K562 (cell line): Measurements from ENCODE around the gene HDLBP. TPM values are rescaled to one million over a fixed set of nuclear protein-coding genes. Genes with fewer than 3 reads are reported as not detected.

Experiments used
- ATAC-seq: fragments of 200-7000 bp; cut with Tn5 transposase; 3 replicates; pipeline ENCODE4 v1.9.1; 2020; ENCODE audit warnings: moderate library complexity
- BruUV-seq: library from RNA; stranded (reverse); fragments of 400-500 nt; replicated peaks from 2 replicates; lab custom pipeline; 2021; lab: Mats Ljungman, UMichigan
- CTCF ChIA-PET: fragments of 300-600 bp; formaldehyde crosslinking; extraction: SDS; loops from one replicate; lab custom pipeline; 2021; ENCODE audit warnings: low intra/inter-chr PET ratio; lab: Yijun Ruan, JAX
- POLR2A ChIA-PET: fragments of 300-600, 350-650 bp; sonication (Branson Sonifier 250); formaldehyde crosslinking; extraction: SDS; loops from one replicate; lab custom pipeline; 2021; ENCODE audit warnings: antibody characterized with exemption, inconsistent platforms; lab: Yijun Ruan, JAX
- DNase-seq, 4 experiments: peaks; one replicate each; pipeline versions ENCODE4 v3.0.0 to v3.0.0-alpha.2; 2011 to 2018; ENCODE audit warnings: low spot score in 3 of 4, mixed read lengths in 3 of 4; ENCODE audit errors: extremely low read depth in 1 of 4
- FAIRE-seq: peaks from 2 replicates; lab custom pipeline; 2011; peaks lifted over from hg19 to GRCh38; lab: Jason Lieb, UNC
- H2AFZ ChIP-seq: 2 replicates; pipeline ENCODE4 v1.6.0; 2011; ENCODE audit warnings: low read depth, low read length, control low read depth, inconsistent platforms
- H3K27ac ChIP-seq: fragments of 200-600 bp; 3 replicates; pipeline ENCODE4 v1.8.0; 2011; ENCODE audit warnings: low read depth, mild to moderate bottlenecking, control low read depth, inconsistent platforms, low read length, moderate library complexity, mixed read lengths; ENCODE audit errors: extremely low read depth
- H3K27me3 ChIP-seq, 2 experiments: fragments of 300-600 bp in 1 of 2; 2 replicates in 1 of 2; 3 replicates in 1 of 2; pipeline versions ENCODE4 v1.6.0 to v1.8.0; 2011; ENCODE audit warnings: inconsistent platforms in 2 of 2, low read length in 2 of 2, mild to moderate bottlenecking in 1 of 2, mixed read lengths in 1 of 2, moderate library complexity in 1 of 2; ENCODE audit not compliant: control insufficient read depth in 2 of 2, insufficient read depth in 2 of 2
- H3K36me3 ChIP-seq: fragments of 300-600 bp; 3 replicates; pipeline ENCODE4 v1.8.0; 2011; ENCODE audit warnings: mild to moderate bottlenecking, low read length, inconsistent platforms; ENCODE audit not compliant: control insufficient read depth, insufficient read depth
- H3K4me1 ChIP-seq, 2 experiments: fragments of 200-600 bp in 1 of 2; replicated peaks in 1 of 2; 2 replicates in 1 of 2; 3 replicates in 1 of 2; pipeline versions ENCODE4 v1.5.1 to v1.8.0; 2011; ENCODE audit warnings: inconsistent platforms in 2 of 2, low read length in 2 of 2, mild to moderate bottlenecking in 1 of 2, mixed read lengths in 1 of 2, moderate library complexity in 1 of 2; ENCODE audit not compliant: control insufficient read depth in 2 of 2, insufficient read depth in 2 of 2
- H3K4me2 ChIP-seq: 2 replicates; pipeline ENCODE4 v1.6.1; 2011; ENCODE audit warnings: low read length, control low read depth, inconsistent platforms, mixed read lengths; ENCODE audit not compliant: insufficient read depth
- H3K4me3 ChIP-seq: fragments of 200-600 bp; sonication (generic), shearing (Covaris generic); 2 replicates; pipeline ENCODE4 v1.5.1; 2016; ENCODE audit warnings: control low read depth, inconsistent platforms
- H3K79me2 ChIP-seq: fragments of 200-600 bp; 3 replicates; pipeline ENCODE4 v1.8.0; 2011; ENCODE audit warnings: low read length, inconsistent platforms; ENCODE audit not compliant: control insufficient read depth, insufficient read depth
- H3K9ac ChIP-seq, 2 experiments: 2 replicates each; pipeline versions ENCODE4 v1.6.0 to v1.6.1; 2011; ENCODE audit warnings: low read depth in 2 of 2, low read length in 2 of 2, control low read depth in 1 of 2, inconsistent platforms in 1 of 2, mild to moderate bottlenecking in 1 of 2, mixed read lengths in 1 of 2; ENCODE audit not compliant: insufficient read depth in 1 of 2
- H3K9me1 ChIP-seq: one replicate; pipeline ENCODE4 v1.6.0; 2011; ENCODE audit warnings: inconsistent platforms, mild to moderate bottlenecking, low read length, moderate library complexity; ENCODE audit not compliant: control insufficient read depth, insufficient read depth
- H3K9me3 ChIP-seq: replicated peaks from 2 replicates; pipeline ENCODE4 v1.5.1; 2011; ENCODE audit warnings: low read depth, low read length, inconsistent platforms; ENCODE audit not compliant: control insufficient read depth, insufficient read depth
- H4K20me1 ChIP-seq: replicated peaks from 2 replicates; pipeline ENCODE4 v1.6.1; 2011; ENCODE audit warnings: low read length, inconsistent platforms, mixed read lengths; ENCODE audit not compliant: control insufficient read depth, insufficient read depth
- GABPB2 ChIP-seq: fragments of 250-450 bp; sonication (Bioruptor Pico); conservative IDR thresholded peaks from 2 replicates; pipeline ENCODE4 v1.5.1; 2021; ENCODE audit warnings: mild to moderate bottlenecking
- L3MBTL2 ChIP-seq: fragments of 450-650 bp; IDR thresholded peaks from 2 replicates; pipeline ENCODE4 v1.6.1; 2016; ENCODE audit warnings: mild to moderate bottlenecking, moderate library complexity
- MAFK ChIP-seq: IDR thresholded peaks from 2 replicates; pipeline ENCODE4 v1.6.1; 2011; ENCODE audit warnings: low read length, improper control_type of control experiment
- MYBL2 ChIP-seq, 2 experiments: fragments of 450-650 bp in 1 of 2; sonication (generic) in 1 of 2; formaldehyde crosslinking in 1 of 2; IDR thresholded peaks; 2 replicates each; pipeline versions ENCODE4 v1.6.1 to v1.8.1; 2017 to 2022; ENCODE audit warnings: borderline replicate concordance in 1 of 2, inconsistent platforms in 1 of 2, low read depth in 1 of 2, mild to moderate bottlenecking in 1 of 2, missing genetic modification reagents in 1 of 2, moderate library complexity in 1 of 2
- NR2C1 ChIP-seq, 2 experiments: fragments of 450-650 bp; IDR thresholded peaks; 2 replicates each; pipeline ENCODE4 v1.6.1; 2017; ENCODE audit warnings: mild to moderate bottlenecking in 2 of 2, antibody characterized with exemption in 1 of 2, inconsistent platforms in 1 of 2, missing compliant biosample characterization in 1 of 2, missing genetic modification characterization in 1 of 2
- STAT5B ChIP-seq: fragments of 250-450 bp; sonication (Bioruptor Pico); IDR thresholded peaks from 2 replicates; pipeline ENCODE4 v1.8.0; 2021; ENCODE audit warnings: mild to moderate bottlenecking, inconsistent platforms
- ZNF778 ChIP-seq: fragments of 450-650 bp; formaldehyde crosslinking; IDR thresholded peaks from 2 replicates; pipeline ENCODE4 v1.4.0; 2020; ENCODE audit warnings: mild to moderate bottlenecking, moderate library complexity
- WGBS: fragments of 100-300 bp; shearing (Covaris generic); methylation state at CpG from one replicate; pipeline ENCODE4 v1.1.6; 2016; ENCODE audit warnings: low coverage, mixed read lengths; ENCODE audit not compliant: insufficient coverage; ENCODE audit errors: missing lambda C conversion rate; 5-methylcytosine and 5-hydroxymethylcytosine counted together
- in situ Hi-C: fragments of 300-500 bp; cut with MboI; formaldehyde crosslinking; loops from 4 replicates; pipeline ENCODE4 v1.15.0; 2018; ENCODE audit warnings: inconsistent platforms, mixed read lengths
- intact Hi-C: fragments of 100-400 bp; cut with micrococcal nuclease; formaldehyde crosslinking; loops from 2 replicates; pipeline ENCODE4 v1.14.2; 2022
- polyA plus RNA-seq, 8 experiments: library from polyadenylated mRNA; depleted of rRNA in 4 of 8; stranded (reverse) in 5 of 8; unstranded in 3 of 8; fragments of >200 nt; fragmentation: Nextera tagmentation in 2 of 8; fragmentation: Illumina TruSeq in 1 of 8; extraction: Ambion mirVana in 2 of 8; extraction: Trizol in 1 of 8; gene quantifications; 2 replicates each; pipeline versions ENCODE4 v1.2.1 to v1.2.3, GENCODE V29; 2011 to 2014; ENCODE audit warnings: inconsistent platforms in 1 of 8, missing spikeins in 1 of 8
- total RNA-seq, 7 experiments: library from RNA; depleted of rRNA in 6 of 7; stranded (reverse); fragments of >200 nt in 6 of 7; fragmentation: Illumina TruSeq in 2 of 7; extraction: Trizol in 2 of 7; gene quantifications; 2 replicates each; pipeline versions ENCODE4 v1.2.1 to v1.2.3, GENCODE V29; 2011 to 2021; ENCODE audit warnings: low replicate concordance in 1 of 7
- TF ChIP-seq, protein P1 (sequence below): fragments of 250-450 bp; sonication (Bioruptor Pico); IDR thresholded peaks from 2 replicates; pipeline ENCODE4 v1.5.0; 2021; ENCODE audit warnings: mild to moderate bottlenecking, moderate library complexity
- TF ChIP-seq, protein P2 (sequence below): sonication (generic); formaldehyde crosslinking; IDR thresholded peaks from 2 replicates; pipeline ENCODE4 v1.9.0; 2022; ENCODE audit warnings: mild to moderate bottlenecking, missing genetic modification reagents
- TF ChIP-seq, protein P3 (sequence below): fragments of 250-450 bp; sonication (Bioruptor Pico); IDR thresholded peaks from 2 replicates; pipeline ENCODE4 v1.5.0; 2021

HDLBP gene
- total and polyA plus RNA-seq, 9 of the 15 experiments (the other 6 are each of a cell fraction or from before 2014, with no cell fraction given) = 24.4 to 378 (median 146) TPM

DNA sequence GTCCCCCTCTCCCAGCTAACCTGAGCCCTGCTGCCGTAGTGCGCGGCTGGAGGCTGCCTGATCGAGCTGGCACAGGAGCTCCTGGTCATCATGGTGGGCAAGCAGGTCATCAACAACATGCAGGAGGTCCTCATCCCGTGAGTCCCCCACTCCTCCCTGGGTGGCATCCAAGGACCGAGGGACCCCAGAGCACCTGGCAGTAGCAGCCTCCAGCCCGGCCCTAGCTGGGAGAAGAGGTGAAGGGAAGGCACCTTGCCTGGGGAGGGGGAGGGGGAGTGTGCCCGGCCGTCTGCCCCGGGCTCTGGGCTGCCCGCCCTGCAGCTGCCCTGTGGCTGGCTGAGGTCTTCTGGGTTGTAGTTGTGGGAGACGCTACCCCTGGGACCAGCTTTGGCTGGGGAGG lies 100.7 kb downstream of the HDLBP start (continued):
- TF ChIP-seq NR2C1 (IDR thresholded peaks at IDR 0.05) (no peak), NR2C1 (tag; IDR thresholded peaks at IDR 0.05) (no peak), MYBL2 (IDR thresholded peaks at IDR 0.05; ENCODE audit: low read depth) (no peak), MYBL2 (CRISPR knock-in tag; IDR thresholded peaks at IDR 0.05; ENCODE audit: borderline replicate concordance) (no peak), ZNF778 (CRISPR knock-in tag) (no peak)
- TF ChIP-seq, protein P1, sequence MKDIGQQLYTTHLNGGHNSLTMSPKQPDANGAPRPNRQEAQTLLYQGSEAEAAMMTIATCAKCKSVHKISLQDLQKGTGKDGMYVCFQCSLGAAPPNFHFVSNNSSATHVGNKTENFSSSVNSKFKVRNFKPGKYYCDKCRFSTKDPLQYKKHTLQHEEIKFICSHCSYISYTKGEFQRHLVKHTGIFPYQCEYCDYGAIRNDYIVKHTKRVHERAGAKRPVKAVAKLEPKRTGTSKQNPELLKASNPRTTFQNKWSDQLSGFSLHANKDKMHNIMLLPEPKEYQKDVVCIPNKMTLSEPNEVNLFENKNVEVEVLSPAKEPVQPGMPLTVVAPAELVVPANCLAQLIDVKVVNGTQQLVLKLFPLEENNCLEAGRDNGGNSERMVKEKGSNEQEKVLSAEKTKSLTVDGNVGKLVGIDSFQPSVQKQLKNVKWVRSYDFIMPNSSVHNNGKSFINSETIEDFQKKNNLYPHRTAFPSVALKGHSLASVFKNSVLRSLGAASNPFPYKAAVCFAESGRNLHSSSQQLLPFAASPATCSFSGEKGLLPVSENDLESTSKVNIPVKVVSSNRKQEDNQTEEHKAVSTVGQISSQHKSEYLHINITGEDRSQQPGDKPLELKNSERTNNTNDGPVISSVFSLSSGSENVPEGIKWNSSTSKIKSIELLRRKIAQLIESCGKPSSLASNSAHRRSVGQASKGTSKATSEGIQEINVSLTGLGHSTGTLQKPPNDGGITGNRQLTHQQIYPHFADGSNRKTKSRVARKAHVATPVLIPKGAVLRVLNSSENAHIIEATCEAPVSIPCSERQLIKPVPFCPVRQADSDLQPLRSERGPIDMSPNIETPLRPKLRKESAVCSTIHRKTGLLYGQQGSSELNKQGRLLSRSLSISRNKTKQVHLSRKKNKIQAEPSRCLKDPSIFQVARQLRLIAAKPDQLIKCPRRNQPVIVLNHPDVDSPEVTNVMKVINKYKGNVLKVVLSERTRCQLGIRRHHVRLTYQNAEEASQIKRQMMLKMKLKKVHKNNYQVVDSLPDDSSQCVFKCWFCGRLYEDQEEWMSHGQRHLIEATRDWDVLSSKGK (CRISPR knock-in tag) = no peak
- TF ChIP-seq, all 486 proteins: peak for 0

DNA sequence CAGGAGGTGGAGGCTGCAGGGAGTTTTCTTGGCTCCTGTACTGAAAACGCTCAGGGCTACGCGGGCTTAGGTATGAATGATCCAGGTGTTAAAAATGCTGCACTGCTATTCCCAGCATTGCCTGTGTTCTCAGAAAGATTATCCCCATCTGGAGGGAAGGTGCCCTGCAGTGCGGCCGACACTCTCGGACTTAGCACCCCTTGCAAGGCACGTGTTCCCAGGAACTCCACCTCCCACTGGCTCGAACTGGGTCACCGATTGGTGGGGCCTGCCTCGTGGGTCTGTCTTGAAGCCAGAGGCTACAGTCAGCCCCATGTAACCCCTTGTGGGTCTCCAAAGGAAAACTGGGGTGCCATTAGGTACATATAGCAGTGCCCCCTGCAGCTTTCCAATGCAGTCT lies 101.3 kb downstream of the HDLBP start:
- in situ Hi-C loops = no loop called here
- TF ChIP-seq MAFK = no peak
- TF ChIP-seq, protein P2, sequence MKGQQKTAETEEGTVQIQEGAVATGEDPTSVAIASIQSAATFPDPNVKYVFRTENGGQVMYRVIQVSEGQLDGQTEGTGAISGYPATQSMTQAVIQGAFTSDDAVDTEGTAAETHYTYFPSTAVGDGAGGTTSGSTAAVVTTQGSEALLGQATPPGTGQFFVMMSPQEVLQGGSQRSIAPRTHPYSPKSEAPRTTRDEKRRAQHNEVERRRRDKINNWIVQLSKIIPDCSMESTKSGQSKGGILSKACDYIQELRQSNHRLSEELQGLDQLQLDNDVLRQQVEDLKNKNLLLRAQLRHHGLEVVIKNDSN = peak; percentile 34; the same call in 1 of the 2 replicates
- TF ChIP-seq STAT5B (CRISPR knock-in tag) = no peak
- TF ChIP-seq L3MBTL2 = peak; percentile 41; the same call in 1 of the 2 replicates
- TF ChIP-seq, protein P3, sequence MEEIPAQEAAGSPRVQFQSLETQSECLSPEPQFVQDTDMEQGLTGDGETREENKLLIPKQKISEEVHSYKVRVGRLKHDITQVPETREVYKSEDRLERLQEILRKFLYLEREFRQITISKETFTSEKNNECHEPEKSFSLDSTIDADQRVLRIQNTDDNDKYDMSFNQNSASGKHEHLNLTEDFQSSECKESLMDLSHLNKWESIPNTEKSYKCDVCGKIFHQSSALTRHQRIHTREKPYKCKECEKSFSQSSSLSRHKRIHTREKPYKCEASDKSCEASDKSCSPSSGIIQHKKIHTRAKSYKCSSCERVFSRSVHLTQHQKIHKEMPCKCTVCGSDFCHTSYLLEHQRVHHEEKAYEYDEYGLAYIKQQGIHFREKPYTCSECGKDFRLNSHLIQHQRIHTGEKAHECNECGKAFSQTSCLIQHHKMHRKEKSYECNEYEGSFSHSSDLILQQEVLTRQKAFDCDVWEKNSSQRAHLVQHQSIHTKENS = no peak
- TF ChIP-seq GABPB2 (CRISPR knock-in tag) = no peak

More for the DNA sequence above, 101.3 kb downstream of the HDLBP start:
- POLR2A ChIA-PET = no interaction called here
- Histone ChIP-seq H3K36me3 (no peaks in the 10 kb centered on the region), H3K9me3 (no peaks in the 10 kb centered on the region), H3K27ac (no peak overlapping the region), H2AFZ (no peak overlapping the region), H3K4me3 (no peak overlapping the region), H3K27me3 (peaks cover 7 to 55% of the 10 kb centered on the region in 2 experiments; a peak in 4 of 5 replicates), H3K4me2 (no peak overlapping the region), H3K4me1 (peaks cover 0 to 34% of the 10 kb centered on the region in 2 experiments; a peak in 2 of 5 replicates), H3K9me1 (no peaks in the 10 kb centered on the region), H3K9ac (no peak overlapping the region), H4K20me1 (peaks cover 5% of the 10 kb centered on the region; the same call in 1 of the 2 replicates), H3K79me2 (0 out of 3 replicates have a peak, but pooled peaks cover 3% of the 10 kb centered on the region)
- BruUV-seq = no TSS peak
- intact Hi-C loops = no loop called here
- no peak for DNase-seq
- FAIRE-seq = no peak
- no peak for ATAC-seq
- CTCF ChIA-PET = no interaction called here
- WGBS = 0% methylated on average over 10 of the region's 10 CpGs
